Measurements from ENCODE around the gene NEUROD6. TPM values are rescaled to one million over a fixed set of nuclear protein-coding genes. Genes with fewer than 3 reads are reported as not detected.

Gene NEUROD6
- polyA plus RNA-seq, 1 donor, result not detected

GRCh38 chr7:31335161-31335856, 5.2 kb downstream of the NEUROD6 start:
- DNase-seq, result no peak

- no peak for DNase-seq
These were observed 7.2 kb downstream of the NEUROD6 start for GRCh38 chr7:31333291-31333690.

- no peak for DNase-seq
These were observed 13.5 kb downstream of the NEUROD6 start for GRCh38 chr7:31327071-31327470.

- DNase-seq, result no peak
These were observed 14.1 kb downstream of the NEUROD6 start for GRCh38 chr7:31326416-31326815.

- no peak for DNase-seq
These were observed 17.4 kb downstream of the NEUROD6 start for GRCh38 chr7:31323101-31323500.

GRCh38 chr7:31320675-31321074, 19.9 kb downstream of the NEUROD6 start:
- no peak for DNase-seq

- no peak for DNase-seq
These were observed 22.2 kb downstream of the NEUROD6 start for GRCh38 chr7:31318313-31318712.

- no peak for DNase-seq
These were observed 23.6 kb downstream of the NEUROD6 start for GRCh38 chr7:31316876-31317275.

GRCh38 chr7:31315758-31316157, 24.8 kb downstream of the NEUROD6 start:
- DNase-seq, result no peak

GRCh38 chr7:31314781-31315180, 25.7 kb downstream of the NEUROD6 start:
- no peak for DNase-seq

GRCh38 chr7:31312889-31313288, 27.6 kb downstream of the NEUROD6 start:
- no peak for DNase-seq

- DNase-seq, result no peak
These were observed 29.0 kb downstream of the NEUROD6 start for GRCh38 chr7:31311552-31311951.

GRCh38 chr7:31310321-31310935, 30.1 kb downstream of the NEUROD6 start:
- DNase-seq, result no peak

GRCh38 chr7:31309407-31309806, 31.1 kb downstream of the NEUROD6 start:
- no peak for DNase-seq

GRCh38 chr7:31308652-31309051, 31.9 kb downstream of the NEUROD6 start:
- no peak for DNase-seq

GRCh38 chr7:31307972-31308371, 32.6 kb downstream of the NEUROD6 start:
- DNase-seq, result no peak

- no peak for DNase-seq
These were observed 35.3 kb downstream of the NEUROD6 start for GRCh38 chr7:31305260-31305659.

- no peak for DNase-seq
These were observed 36.1 kb downstream of the NEUROD6 start for GRCh38 chr7:31304446-31304845.

GRCh38 chr7:31302356-31302755, 38.2 kb downstream of the NEUROD6 start:
- no peak for DNase-seq

- no peak for DNase-seq
These were observed 41.2 kb downstream of the NEUROD6 start for GRCh38 chr7:31299336-31299735.

GRCh38 chr7:31290601-31291000, 49.9 kb downstream of the NEUROD6 start:
- no peak for DNase-seq

All from left kidney (tissue), 2 donors.